ENCODE results near the gene ARL6IP5. TPM values are rescaled to one million over a fixed set of nuclear protein-coding genes. Genes with fewer than 3 reads are reported as not detected.

The ARL6IP5 gene
- polyA plus RNA-seq, 4 donors, result 89.6 to 119 (median 91.7) TPM

DNA sequence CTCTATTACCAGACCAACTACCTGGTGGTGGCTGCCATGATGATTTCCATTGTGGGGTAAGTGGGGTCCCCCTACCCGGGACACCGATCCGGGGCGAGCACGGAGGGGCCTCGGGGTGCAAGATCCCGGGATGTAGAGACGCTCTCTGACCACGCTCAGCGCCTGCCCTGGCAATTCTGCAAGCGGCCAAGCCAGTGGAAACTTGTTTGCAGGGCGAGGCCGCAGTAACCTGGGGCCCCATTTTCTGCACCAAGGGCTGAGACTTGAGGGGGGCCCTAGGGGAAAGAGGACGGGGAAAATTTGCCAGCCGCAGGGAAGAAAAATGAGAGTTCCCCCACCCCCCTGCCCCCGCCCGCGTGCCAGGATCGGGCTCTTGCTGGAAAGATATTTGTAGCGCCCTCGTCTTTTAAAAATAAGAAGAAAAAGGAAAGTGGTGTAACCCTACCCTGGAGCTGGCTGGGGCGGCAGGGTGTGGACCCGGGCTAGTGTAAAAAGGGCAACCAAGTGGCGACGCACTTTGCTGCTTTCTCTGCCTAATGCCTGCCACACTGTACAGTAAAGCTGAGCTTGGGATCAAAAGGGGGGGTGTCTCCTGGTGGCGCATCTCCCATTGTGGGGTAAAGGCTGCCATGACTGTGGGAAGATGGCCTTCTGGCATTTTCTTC lies 563 bp downstream of the ARL6IP5 start:
- no peak for DNase-seq (ENCODE audit: low read depth in 4 of 4, low spot score in 3 of 4)

DNA sequence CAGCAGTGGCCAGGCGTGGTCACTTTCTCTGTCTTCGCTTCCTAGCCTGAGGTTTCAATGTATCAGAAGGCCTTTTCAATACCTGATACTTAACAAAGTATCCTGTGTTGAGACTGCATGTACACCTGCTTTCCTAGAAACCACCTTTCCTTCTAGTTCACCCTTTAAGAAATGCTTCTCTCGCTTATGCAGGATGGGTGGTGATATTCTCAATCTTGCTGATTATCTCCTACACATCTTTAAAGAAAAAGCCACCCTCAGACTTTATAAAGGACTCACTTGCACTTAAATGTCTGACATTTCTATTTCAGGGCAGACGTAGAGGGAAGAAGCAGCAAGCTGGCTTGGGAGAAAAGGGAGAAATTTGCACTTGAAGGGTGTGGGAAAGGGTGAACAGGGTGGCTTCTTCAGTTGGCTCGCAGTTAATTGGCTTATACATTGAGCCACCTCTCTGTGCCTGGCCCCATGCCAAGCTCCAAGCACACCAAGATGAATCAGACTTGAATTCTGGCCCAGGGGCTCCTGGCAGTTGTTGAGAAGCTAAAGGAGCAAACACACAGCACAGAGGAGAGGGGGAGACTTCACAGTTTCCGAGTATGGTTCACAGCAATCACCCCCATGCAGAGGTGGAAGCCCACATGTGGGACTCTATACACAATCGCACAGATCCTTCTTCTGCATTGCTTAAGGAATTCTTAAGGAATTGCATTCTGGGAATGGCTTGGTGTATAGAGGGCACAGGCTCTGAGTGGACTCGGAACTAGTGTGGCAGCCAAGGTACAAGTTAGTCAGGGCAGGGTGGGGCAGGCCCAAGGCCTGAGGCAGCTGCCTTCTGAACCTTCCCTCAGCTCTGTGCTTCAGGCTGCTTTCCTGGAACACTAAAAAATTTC lies 1.3 kb downstream of the ARL6IP5 start:
- no peak for DNase-seq (ENCODE audit: low read depth in 4 of 4, low spot score in 3 of 4)

DNA sequence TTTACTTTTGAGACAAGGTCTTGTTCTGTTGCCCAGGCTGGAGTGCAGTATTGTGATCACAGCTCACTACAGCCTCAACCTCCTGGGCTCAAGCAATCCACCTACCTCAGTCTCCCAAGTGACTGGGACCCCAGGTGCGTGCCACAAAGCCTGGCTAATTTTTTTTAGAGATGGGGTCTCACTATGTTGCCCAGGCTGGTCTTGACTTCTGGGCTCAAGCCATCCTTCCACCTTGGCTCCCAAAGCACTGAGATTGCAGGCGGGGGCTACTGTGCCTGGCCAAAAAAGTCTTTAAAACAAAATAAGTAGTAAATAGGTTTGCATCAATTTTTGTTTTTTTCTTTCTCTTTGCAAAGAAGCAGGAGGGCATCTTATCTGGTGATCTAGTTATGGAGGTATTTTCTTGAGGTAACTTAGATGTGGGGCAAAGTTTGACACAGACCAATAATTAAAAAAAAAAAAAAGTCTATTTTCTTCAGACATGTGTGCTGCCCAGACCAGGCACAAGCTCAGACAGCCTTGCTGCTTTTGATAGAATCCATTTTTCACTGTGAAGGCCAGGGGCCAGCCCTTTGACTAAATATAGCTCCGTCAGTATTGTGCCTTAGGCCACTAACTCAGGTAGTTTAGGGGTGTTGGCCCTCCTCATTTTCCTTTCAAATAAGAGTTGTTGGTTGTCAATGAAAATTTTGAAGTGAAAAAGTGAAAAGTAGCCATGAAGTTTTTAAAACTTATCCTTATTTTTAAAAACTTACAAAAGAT lies 2.5 kb downstream of the ARL6IP5 start:
- DNase-seq (ENCODE audit: low read depth in 4 of 4, low spot score in 3 of 4), result no peak

DNA sequence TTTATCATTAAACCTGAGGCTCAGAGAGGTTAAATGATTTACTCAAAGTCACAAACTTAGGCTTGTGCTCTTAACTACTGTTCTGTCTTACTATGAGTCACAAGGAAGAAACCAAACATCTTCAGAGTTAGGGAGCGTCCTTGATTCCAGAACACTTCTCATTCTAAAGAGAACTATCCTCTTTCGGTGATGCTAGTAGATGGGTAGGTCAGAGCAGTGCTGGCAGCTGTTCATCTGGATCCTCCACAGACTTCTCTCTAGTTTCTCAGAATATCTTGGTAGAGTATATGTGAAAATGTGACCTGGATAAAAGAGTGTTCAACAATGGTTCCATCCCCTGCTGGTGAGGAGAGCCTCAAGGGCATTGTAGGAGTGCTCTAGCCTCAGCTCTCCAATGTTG lies 3.3 kb downstream of the ARL6IP5 start:
- no peak for DNase-seq (ENCODE audit: low read depth in 4 of 4, low spot score in 3 of 4)

DNA sequence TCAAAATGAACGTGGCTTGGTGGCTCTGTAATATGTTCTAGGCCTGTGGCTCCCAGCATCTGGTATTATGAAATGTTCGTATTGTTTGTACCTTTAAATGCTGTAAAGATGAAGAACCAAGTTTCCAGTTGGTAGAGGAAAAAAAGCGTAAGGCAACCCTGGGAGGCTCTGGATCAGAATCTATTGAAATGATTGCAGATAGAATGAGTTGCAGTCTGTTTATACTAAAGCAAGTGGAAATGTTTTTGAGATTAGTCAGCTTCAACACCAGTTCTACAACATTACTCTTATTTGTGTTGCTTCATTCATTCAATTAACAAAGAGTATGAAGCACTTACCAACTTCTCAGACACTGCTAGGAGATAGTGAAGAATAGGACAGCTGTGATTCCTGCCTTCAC lies 5.3 kb downstream of the ARL6IP5 start:
- DNase-seq (ENCODE audit: low read depth in 4 of 4, low spot score in 3 of 4), result no peak

DNA sequence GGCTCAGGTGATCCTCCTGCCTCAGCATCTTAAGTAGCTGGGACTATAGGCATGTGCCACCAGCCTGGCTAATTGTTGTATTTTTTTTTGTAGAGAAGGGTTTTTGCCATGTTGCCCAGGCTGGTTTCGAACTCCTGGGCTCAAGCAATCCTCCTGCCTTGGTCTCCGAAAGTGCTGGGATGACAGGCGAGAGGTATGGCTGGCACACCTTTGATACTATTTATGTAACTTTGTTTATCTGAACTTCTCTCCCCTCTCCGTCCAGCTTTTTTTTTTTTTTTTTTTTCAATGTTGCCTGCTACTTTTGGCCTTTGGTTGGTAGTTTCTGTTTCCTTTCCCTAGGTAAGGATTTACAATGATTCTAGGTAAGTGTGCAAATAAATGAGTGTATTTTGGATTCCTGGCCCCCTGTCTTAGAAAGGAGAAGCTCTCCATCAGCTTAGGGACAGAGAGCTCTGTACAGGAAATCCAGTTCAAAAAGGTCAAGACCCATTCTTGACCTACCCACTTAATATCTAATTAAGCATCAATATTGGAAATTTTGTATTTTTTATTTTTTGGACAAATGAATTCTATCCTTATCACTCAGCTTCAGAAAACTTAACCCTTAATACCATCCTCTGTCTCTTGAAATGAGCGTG lies 6.8 kb downstream of the ARL6IP5 start:
- no peak for DNase-seq (ENCODE audit: low read depth in 4 of 4, low spot score in 3 of 4)

DNA sequence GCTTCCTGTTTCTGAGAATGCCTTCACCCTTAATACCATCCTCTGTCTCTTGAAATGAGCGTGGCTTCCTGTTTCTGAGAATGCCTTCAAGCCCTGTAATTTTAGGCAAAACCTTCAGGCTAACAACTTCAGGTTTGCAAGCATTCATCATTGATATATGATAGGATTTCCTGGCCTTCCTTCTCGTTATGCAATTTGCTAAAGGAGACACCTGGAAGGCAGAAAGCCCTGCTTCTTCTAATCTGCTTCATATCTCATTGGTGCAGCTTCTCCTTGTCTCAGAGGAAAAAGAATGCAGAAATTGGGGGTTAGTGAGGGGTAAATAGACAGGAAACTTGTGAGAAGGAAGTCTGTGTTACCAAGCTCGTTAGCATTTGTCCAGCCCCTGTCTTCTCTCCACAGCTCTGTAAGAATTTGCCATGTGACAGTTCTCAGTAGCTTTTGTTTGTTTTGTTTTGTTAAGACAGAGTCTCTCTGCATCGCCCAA lies 7.3 kb downstream of the ARL6IP5 start:
- DNase-seq (ENCODE audit: low read depth in 4 of 4, low spot score in 3 of 4), result no peak

DNA sequence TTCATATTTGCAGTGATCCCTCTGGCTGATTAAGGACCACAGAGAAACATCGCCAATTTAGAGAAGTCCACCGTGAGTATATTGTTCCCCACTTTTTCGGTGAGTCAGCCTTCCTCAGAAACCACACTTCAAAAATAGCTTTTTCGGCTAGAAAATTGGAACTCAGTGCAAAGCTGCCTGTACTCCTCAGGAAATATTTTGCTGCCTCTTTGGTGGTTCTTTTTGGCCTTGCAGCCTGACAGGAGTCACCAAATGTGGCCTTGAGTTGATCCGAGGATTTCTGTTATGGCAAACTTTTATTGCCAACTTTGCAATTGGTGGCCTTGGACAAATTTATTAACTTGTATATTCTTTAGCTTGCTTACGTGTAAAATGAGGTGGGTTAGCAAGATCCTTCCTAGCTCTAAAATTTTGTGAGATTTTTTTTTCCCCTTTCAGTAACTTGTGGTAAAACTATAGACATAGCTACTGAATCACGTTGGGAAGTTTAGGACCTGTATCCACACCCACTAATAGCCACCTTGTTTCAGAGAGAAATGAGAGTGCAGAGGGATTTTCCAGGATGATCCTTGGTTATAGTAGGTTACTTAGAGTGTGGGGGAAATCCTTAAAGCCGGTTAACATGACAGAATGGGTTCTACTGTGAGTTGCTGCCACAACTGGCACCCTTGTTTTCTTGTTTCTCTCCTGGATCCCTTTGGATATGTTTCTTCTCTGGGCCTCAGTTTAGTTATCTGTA lies 9.9 kb downstream of the ARL6IP5 start:
- DNase-seq (ENCODE audit: low read depth in 4 of 4, low spot score in 3 of 4), result no peak

DNA sequence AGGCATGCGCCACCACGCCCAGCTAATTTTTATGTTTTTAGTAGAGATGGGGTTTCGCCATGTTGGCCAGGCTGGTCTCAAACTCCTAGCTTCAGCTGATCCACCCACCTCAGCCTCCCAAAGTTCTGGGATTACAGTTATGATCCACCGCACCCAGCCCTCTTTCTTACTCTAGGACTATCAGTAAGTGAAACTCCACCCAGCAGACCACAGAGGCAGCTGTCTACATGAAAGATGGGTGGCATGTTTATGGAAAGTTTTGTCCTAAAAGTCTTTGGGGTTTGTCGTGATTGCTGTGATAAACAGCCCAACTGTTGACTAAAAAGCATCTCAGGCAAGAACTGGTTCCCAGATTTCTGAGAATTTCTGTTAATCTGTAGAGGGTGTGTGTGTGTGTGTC lies 10.9 kb downstream of the ARL6IP5 start:
- DNase-seq (ENCODE audit: low read depth in 4 of 4, low spot score in 3 of 4), result no peak

DNA sequence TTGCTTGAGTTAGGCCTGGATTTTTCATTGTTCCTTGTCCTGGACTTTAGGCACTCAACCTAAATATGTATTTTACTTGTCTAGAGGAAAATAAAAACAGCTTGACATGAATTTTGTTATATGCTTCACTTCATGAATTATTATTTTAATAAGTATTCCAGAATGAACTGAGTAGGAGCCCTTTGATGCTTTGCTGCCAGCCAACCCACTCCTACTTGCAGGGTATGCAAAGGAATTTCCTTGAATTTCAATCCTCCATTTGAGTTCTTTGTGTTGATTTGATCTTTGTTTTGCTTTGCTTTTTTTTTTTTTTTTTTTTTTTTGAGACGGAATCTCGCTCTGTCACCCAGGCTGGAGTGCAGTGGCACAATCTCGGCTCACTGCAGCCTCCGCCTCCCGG lies 11.6 kb downstream of the ARL6IP5 start:
- DNase-seq (ENCODE audit: low read depth in 4 of 4, low spot score in 3 of 4), result no peak

DNA sequence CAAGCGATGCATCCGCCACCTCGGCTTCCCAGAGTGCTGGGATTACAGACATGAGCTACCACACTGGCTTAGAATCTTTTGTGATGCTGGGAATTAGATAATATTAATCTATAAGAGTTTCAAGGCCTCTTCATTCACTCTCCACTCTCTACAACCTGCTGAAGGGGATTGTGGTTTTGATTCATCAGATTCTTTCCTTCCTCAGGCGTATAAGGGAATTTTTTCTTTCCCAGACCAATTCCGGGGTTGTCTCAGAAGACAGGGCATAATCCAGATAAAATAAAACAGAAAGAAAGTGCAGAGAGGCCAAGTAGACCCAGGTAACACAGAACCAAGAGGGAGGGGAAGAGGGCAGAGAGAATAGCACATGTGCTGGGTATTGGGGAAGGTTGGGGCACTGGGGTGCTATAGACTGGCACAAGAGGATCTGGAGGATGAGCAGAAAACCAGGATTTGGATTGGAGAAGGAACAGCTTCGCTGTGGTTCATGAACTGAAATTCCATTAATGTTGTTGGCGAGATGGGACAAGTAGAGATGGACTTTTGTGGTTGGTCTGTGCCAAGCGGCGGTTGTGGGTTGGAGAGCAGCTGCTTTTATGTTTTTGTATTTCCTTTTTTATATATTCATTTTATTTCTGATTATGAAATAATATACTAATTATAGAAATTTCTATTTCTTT lies 12.8 kb downstream of the ARL6IP5 start:
- DNase-seq (ENCODE audit: low read depth in 4 of 4, low spot score in 3 of 4), result no peak

DNA sequence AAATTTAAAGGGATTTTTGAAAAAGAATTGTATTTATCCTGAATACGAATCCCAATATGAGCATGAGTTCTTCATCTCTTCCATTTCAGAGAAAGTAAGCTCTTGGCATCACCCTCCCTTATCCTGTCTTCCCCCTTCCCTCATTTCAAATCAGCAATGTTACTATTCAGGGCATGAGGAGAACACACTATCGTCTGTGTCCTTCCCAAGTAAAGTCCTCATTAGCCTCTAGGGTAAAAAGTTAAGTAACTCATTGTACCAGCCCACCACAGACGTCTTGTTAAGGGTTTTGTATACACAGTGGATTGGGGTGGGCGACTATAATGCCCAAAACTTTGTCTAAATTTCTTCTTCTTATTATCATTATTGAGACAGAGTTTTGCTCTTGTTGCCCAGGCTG lies 14.8 kb downstream of the ARL6IP5 start:
- DNase-seq (ENCODE audit: low read depth in 4 of 4, low spot score in 3 of 4), result no peak

DNA sequence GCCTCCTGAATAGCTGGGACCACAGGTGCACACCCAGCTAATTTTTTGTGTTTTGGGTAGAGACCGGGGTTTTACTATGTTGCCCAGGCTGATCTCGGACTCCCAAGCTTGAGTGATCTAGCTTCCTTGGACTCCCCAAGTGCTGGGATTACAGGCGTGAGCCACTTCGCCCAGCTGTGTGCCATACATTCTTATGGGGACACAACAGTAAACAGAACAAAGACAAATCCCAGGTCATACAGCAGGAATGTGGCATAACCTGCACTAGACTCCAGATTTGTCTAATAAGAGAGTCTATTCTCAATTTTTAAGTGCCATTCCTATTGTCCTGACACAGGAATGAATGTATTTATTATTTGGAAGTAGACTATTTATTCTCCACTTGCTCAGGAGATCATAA lies 17.6 kb downstream of the ARL6IP5 start:
- no peak for DNase-seq (ENCODE audit: low read depth in 4 of 4, low spot score in 3 of 4)

DNA sequence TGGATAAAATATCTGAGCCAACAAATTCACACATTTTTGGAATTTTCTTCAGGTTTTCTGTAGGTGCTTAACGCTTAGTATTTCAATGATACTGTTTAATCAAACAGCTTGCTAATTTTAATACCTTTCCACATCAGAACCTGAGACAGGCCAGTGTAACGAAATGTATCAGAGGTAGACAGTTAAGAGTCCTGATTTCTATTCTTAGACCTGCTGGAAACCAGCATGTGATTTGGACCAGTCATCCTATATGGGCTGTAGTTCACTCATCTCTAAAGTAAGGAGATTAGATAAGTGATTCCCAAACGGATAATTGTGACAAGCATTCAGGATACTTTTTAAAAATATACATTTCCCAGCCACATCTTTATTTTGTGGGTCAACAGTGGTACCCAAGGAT lies 18.4 kb downstream of the ARL6IP5 start:
- no peak for DNase-seq (ENCODE audit: low read depth in 4 of 4, low spot score in 3 of 4)

DNA sequence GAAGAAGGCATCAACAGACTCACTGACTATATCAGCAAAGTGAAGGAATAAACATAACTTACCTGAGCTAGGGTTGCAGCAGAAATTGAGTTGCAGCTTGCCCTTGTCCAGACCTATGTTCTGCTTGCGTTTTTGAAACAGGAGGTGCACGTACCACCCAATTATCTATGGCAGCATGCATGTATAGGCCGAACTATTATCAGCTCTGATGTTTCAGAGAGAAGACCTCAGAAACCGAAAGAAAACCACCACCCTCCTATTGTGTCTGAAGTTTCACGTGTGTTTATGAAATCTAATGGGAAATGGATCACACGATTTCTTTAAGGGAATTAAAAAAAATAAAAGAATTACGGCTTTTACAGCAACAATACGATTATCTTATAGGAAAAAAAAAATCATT lies 19.8 kb downstream of the ARL6IP5 start:
- DNase-seq (ENCODE audit: low read depth in 4 of 4, low spot score in 3 of 4), result no peak

DNA sequence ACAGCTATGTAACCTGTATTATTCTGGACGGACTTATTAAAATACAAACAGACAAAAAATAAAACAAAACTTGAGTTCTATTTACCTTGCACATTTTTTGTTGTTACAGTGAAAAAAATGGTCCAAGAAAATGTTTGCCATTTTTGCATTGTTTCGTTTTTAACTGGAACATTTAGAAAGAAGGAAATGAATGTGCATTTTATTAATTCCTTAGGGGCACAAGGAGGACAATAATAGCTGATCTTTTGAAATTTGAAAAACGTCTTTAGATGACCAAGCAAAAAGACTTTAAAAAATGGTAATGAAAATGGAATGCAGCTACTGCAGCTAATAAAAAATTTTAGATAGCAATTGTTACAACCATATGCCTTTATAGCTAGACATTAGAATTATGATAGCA lies 20.6 kb downstream of the ARL6IP5 start:
- no peak for DNase-seq (ENCODE audit: low read depth in 4 of 4, low spot score in 3 of 4)

DNA sequence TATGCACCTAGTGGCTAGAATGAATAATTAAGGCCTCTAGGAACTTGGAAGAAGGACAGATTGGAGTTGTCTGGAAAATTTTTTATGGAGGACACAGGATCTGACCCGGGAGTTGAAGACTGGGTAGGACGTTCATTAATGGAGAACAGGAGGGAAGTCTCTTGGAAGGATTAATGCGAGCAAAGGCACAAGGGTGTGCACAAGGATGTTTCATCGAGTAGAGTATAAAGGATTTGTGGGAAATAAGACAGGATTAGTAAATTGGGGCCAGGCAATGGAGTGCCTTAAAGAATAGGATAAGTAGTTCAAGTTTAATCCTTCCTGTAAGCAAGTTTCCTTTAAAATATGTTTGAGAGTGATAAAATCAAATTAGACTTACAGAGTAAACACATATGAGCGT lies 23.1 kb downstream of the ARL6IP5 start:
- no peak for DNase-seq (ENCODE audit: low read depth in 4 of 4, low spot score in 3 of 4)

DNA sequence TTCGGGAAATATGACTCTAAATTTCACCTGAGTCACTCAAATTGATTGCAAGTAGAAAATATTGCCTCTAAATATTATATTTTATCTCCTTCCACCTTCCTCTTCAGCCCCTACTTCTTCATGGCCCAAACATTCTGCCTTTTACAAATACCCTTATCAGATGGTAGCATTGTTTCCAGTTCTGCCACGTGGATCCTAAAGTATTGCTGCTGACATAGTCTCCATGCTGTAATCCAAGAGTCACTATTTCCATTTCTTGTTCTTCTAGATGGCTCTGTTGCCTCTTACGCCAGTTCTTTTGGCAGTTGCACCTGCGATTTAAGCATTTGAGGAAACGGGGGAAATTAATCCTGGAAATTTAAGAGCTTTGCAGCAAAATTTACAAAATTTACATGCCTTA lies 24.1 kb downstream of the ARL6IP5 start:
- DNase-seq (ENCODE audit: low read depth in 4 of 4, low spot score in 3 of 4), result no peak

DNA sequence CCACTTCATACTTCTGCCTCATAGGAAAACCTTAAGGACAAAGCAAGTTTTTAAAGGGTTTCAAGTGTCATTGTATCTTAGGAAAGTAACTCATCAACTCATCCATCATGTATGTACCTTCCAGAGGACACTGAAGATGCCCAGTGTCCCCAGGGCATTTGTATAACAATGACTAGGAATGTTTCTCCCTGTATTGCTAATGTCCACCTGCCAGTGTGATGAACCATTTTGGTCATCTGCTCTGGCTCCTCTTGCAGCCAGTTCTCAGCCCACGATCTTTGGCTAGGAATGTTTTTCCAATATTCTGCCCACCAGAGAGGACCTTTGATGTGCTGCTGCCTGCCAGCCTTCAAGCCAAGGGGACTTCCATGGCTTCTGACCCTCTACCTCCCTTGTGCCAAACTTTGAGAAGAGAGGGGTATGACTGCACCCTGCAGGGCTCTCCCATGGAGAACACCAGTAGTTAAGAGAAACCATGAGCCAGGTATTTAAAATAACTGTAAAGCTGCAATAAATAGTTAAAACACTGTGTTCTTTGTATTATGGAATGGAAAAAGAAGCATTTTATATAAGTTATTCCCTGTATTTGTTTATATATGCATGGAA lies 26.3 kb downstream of the ARL6IP5 start:
- no peak for DNase-seq (ENCODE audit: low read depth in 4 of 4, low spot score in 3 of 4)

Data from left renal pelvis (tissue), 4 donors.